ENCODE data around the gene LRRC8A.

- TF ChIP-seq EP300 (conservative IDR thresholded peaks at IDR 0.05; ENCODE audit: poor library complexity, severe bottlenecking): no peak
- TF ChIP-seq CTCF (IDR thresholded peaks at IDR 0.05; ENCODE audit: poor library complexity, severe bottlenecking): no peak
- no peak for TF ChIP-seq SMC3 (conservative IDR thresholded peaks at IDR 0.05; ENCODE audit: poor library complexity)
- TF ChIP-seq, protein P1, sequence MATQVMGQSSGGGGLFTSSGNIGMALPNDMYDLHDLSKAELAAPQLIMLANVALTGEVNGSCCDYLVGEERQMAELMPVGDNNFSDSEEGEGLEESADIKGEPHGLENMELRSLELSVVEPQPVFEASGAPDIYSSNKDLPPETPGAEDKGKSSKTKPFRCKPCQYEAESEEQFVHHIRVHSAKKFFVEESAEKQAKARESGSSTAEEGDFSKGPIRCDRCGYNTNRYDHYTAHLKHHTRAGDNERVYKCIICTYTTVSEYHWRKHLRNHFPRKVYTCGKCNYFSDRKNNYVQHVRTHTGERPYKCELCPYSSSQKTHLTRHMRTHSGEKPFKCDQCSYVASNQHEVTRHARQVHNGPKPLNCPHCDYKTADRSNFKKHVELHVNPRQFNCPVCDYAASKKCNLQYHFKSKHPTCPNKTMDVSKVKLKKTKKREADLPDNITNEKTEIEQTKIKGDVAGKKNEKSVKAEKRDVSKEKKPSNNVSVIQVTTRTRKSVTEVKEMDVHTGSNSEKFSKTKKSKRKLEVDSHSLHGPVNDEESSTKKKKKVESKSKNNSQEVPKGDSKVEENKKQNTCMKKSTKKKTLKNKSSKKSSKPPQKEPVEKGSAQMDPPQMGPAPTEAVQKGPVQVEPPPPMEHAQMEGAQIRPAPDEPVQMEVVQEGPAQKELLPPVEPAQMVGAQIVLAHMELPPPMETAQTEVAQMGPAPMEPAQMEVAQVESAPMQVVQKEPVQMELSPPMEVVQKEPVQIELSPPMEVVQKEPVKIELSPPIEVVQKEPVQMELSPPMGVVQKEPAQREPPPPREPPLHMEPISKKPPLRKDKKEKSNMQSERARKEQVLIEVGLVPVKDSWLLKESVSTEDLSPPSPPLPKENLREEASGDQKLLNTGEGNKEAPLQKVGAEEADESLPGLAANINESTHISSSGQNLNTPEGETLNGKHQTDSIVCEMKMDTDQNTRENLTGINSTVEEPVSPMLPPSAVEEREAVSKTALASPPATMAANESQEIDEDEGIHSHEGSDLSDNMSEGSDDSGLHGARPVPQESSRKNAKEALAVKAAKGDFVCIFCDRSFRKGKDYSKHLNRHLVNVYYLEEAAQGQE (IDR thresholded peaks at IDR 0.05; ENCODE audit: borderline replicate concordance): no peak
These were observed 37.0 kb downstream of the LRRC8A start for GRCh38 chr9:128918921-128919320.

Measured in neural cell (in vitro differentiated cells).